NCI-H2196 treated with DMSO at 0.1 percent for 48 hours (cell line): Measurements from ENCODE around the gene THUMPD3.
A peak's percentile ranks its signal among the peaks of the same experiment; 100 is the strongest.

Source experiments
- DNase-seq: peaks from one replicate; lab custom pipeline; 2025; ENCODE audit not compliant: unreplicated experiment; lab: John Stamatoyannopoulos, UW

Gene THUMPD3

DNA sequence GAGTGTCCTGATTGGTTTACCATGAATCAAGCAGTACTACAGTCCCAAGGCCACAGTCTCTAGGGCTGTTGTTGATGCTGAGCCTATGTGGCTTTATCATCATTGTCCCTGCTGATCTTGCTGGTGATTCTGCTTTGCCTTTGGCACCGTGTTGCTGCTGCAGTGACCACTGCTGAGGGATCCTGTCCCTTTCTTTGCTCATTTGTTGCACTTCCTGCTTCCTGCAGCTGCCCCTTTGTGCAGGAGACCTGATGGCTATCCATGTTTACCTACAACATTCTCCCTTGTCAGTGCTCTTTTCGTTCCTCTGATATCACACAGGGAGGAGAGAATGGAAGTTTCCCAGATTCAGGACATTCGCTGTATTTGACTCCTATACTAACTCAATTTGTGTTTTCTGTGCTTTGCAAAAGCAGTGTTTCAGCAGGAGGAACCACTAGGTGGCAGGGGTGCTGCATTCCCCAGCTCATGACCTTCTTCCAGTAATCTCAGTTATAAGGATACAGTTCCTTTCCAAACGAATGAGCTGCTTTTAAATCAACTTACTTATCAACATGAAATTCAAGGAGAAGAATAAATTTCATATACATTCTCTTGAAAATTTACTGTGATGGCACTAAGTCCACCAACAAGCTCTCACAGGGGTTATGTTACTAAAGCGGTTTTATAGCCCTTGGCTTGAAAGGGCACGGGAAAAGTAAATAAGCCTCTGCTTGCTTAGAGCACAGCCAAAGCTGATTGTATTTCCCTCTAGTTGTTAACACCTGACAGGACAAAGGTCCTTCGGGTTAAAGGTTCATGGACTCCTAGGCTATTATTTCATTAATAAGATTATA is 9.7 kb upstream of the THUMPD3 start:
- peak; percentile 63 for DNase-seq

DNA sequence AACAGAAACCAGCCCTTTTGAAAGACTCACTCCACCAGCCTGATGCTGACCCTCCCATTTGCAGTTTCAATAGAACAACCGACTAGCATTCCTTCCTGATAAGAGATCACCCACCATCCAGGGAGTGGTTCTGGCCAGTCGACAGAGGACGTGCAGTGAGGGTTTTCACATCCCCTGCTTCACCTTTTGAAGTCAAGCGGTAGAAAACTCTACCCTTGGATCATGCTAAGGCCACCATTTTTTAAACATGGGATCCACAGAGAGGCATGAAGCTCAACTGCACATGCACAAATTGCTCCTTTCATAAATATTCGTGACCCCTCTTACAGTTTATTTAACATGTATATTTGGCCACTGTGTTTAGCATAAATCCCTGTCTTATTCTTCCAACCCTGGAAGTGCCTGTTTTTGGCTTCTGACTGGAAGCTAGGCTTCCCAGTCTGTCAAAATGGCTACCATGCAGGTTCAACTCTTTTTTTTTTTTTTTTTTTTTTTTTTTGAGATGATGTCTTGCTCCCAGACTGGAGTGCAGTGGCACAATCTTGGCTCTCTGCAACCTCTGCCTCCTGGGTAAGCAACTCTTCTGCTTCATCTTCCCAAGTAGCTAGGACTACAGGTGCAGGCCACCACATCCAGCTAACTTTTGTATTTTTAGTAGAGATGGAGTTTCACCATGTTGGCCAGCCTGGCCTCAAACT is 1.0 kb upstream of the THUMPD3 start:
- DNase-seq = no peak

DNA sequence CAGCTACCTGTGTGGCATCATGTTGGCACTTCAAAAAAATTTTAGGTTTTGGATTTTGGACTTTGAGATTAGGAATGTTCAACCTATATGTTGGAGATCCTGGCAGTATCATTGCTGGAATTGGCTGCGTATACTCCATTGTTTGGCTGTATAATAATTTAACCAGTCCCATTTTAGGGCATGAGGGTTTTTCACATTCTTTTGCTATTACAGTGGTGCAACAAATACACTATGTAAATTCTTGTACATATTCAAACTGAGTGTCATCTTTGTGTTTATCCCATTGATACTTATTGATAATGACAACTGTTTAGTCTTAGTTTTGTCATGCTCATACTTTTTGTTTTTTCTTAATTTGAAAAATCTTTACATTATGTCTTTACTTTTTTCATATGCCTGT is 6.7 kb downstream of the THUMPD3 start:
- DNase-seq = no peak

DNA sequence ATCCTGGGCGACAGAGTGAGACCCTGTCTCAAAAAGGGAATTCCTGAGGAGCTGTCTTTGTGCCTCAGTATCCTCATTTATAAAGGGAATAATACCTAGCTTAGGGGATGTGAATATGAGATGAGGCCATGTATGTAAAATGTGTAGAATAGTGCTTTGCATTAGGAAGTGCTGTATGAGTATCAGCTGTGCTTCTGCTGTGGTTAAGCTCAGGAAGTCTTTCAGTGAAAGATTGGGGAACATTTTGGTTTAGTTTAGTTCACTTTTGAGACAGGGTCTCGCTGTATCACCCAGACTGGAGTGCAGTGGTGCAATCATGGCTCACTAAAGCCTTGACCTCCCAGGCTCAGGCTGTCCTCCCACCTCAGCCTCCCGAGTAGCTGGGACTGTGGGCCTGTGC is 10.6 kb downstream of the THUMPD3 start:
- no peak for DNase-seq

DNA sequence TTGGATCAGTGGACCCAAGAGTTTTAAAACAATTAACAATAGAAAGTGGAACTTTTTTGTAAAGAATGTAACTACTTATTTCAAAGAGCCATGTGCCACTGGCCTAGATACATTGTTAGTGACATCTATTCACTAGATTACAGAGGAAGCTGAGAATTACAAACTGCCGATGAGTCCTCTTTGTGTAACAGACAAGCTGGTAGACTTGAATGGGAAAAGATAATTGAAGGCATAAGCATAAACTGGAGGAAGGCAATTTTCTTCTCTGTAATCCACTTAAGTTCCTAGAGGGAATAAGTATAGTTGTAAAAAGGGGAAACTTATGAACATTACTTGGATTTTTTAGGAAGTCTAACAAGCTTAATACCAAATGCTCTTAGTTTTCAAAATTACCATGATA is 15.1 kb downstream of the THUMPD3 start:
- no peak for DNase-seq

DNA sequence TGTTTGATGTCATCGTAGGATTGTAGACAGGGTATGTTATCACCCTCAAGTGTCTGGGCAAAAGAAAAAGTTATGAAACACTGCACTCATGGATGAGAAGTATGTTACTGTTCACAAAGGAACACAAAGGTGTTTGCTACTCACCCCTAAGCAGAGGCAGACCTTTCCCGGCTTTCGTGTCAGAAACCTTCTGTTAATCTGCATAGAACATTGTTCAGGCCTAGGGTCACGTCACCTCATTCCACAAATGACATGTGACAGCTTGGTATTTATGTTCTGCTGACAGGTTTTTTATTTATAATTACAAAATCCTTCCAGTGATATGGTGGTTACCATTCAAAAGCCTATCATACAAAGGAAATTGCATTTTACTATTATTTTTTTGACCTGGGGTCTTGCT is 16.5 kb downstream of the THUMPD3 start:
- DNase-seq = no peak

DNA sequence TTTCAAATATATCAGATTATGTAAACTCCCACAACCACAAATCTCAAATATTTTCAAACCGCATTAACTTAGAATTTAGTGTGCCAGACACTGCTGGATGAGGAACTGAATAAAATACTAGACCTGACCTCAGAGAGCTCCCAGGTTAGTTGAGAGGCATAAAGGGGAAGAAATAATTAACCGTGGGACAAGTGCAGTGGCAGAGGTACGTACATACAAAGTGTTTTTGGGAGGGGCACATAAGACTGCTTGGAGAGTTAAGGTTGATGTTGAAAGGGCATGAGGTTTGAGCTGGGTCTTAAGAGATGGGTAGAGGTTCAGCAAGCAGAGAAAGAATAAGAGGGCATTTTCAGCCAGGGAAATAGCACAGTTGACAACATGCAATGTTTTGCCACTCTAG is 17.2 kb downstream of the THUMPD3 start:
- no peak for DNase-seq

DNA sequence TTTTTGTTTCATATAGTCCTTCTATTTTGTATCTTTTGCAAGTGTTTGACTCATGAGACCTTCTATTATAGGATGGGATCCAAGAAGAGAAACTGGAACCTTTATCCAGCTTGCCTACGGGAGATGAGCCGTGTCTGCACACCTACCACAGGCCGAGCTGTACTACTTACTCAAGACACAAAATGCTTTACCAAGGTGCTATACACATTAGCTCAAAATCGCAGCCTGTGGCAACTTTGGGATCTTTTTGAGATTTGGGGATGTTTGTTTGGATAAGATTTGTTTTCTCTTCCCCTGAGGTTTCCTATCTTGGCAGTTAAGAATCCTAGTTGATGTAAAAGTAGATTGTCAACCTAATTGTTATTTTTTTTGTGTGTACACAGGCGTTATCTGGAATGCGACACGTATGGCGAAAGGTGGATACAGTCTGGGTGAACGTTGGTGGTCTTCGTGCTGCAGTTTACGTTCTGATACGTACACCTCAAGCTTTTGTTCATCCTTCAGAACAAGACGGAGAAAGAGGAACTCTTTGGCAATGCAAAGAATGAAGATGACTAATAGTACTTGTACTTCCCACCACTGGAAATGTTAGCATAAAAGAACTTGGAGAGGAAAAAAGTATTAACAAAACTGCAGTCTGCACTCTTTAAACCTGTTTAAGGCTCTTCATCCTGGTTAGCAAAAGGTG is 21.4 kb downstream of the THUMPD3 start:
- DNase-seq = no peak

DNA sequence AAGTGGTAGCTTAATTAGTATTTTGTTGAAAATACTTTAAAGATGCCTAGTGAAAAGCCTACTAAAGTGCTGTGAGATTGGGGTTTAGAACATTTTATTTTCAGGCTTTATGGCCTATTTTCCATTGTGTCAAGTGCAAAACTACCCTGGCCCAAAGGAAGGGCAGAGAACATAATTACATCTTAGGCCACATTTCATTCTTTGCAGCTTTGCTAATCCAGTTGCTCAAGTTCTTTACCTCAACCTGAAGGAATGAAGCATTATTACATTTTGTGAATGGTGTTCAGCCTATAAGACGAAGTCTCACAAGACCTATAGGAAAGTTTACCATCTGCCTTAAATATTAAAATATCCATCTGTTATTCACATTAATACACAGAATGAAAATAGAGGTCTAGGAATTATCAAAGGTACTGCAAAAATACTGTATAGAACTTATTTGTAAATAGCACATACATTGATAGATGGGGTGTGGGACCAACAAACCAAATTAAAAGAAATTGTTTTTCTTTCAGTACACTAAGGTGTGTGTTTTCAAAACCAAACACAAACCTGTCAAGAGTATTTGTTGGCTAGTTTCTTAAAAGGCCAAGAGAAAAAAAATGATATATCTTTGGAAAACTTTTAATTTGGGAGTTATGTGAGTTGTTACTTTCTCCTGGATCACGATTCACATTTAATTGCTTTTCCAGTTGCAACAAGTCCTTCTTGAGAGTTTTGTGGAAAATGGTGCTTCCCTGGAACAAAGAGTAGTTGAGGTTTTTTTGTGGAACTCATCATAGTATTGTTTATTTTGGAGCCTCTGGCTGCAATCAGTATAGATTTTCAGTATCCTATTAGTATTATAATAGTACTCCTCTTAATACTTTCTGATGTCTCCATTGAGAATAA is 22.6 kb downstream of the THUMPD3 start:
- DNase-seq = no peak

DNA sequence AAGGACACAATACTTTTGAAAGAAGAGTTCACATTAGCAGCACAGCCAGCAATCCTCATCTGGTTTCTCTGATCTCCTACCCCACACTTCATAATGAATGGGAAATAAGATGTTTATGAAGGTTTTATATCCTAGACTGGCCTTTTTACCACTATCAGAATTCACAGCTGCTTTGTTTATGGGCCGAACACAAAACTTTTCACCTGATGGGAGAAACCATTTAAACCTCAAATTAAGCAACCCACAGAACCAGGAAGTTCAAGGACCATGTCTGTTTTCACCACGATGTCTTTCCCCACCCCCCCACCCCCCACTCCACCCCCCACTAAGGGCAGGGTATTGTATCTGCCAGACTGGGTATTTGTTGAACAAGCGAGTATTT is 23.2 kb downstream of the THUMPD3 start:
- DNase-seq = no peak

DNA sequence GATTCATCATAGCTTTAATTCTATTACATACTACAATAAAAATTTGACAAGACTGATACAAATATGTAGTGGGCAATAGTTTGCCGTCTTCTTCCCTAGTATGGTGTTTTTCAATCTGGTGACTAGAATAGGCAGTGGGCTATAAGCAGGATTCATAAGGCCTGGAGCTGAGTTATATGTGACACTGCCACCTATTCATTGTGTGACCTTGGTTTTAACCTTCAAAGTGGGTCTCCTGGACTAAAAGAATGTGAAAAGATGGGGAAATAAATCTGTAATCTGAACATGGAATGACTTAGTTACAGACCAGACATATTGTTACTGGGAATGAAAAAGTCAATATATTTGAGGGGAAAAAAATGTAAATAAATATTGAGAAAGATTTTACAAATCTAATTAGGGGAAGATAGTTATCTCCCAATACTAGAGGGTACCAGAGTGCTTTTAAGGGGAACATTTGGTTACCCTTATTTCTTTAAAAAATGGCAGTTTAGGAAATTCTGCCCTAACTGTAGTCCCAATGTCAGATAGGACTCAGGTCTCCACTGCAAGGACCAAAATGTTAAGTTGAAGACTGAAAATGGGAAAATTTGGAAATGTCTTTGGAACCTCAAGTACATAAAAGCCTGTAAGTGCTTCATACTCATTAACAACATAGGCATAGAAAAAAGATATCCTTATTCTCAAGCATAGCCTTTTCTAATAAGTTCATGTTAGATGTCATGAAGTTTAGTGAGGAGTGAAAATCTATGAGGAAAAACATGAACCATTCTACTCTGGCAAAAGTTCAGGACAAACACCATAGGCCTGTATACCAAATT is 23.9 kb downstream of the THUMPD3 start:
- no peak for DNase-seq

DNA sequence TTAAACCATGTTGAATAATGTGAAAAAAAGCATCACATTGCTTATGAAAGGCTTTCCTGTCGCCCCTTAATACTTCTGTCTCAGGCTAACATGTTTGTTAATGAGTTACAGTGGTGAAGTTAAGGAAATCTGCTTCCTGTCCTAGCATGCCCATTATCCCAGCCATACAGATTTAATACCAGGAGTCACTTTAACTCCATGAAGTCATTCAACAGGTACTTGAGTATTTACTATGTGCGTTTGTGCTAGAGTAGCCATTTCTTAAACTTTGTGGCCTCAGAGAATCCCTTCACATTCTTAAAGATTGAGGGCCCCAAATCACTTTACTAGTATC is 24.4 kb downstream of the THUMPD3 start:
- no peak for DNase-seq

DNA sequence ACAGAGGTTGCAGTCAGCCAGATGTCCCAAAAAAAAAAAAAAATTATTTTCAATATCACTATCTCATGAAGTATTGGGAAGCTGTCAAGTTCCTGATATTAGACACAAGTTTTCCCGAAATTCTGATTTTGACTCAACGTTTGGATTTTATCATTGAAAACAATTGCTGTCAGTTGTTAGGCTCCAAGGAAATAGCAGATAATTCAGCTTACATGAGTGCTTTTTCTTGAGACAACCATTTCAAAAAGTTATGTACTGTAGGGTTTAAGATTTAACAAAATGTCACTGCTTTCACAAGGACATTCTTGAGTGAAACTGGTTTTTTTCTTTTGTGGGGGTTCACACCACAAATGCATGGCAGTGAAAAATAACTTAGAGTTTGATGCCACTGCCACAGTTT is 25.3 kb downstream of the THUMPD3 start:
- DNase-seq = no peak

DNA sequence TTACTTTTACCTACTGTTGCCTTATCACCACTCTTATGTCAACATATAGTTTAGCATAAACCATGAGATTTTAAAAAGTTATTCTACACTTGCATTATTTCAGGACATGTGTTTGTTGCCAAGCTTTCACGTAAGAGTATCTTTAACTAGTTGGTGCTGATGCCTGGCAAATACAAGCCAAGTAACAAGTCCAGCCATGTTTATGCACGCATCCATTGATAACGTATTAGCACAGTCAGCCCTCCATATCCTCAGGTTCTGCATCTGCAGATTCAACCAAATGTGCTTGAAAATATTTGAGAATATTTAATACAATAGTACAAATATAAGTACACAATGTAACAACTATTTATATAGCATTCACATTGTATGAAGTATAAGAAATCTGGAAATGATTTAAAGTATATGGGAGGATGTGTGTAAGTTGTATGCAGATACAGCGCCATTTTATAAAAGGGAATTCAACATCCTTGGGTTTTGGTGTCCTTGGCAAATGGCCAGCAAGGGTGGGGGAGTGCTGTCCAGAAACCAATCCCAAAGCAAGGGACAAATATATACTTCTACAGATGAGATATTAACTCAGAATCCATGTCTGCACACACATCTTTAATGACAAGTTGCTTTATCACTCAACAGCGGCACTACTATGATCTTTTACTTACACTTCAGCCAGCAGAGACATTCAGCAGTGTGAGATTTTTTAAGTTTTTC is 25.9 kb downstream of the THUMPD3 start:
- no peak for DNase-seq

DNA sequence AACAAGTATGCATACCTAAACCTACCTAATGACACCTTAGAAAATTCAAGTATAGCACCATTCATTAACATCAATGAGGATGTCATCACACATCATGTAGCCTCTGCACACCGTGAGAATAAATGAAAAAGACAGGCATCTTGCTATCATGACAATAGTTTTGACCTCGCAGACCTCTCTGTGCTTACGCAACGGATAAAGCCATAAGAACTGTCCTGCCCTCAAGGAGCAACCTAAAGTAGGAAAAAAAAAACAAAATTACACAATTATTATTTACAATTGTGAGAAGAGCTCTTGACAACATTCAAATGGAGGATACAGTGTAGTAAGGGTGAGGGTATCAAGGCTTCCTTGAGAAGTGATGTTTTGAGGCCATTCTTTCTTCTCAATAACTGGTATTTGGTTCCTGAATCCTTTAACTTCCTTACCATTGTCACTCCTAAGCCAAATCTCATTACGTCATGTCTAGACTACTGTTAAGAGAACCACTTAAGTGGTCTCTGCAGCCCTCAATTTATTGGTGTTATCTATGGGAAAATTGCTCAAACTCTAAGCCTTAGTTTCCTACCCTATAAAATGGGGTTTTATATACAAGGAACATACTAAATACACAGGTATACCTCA is 27.5 kb downstream of the THUMPD3 start:
- no peak for DNase-seq

DNA sequence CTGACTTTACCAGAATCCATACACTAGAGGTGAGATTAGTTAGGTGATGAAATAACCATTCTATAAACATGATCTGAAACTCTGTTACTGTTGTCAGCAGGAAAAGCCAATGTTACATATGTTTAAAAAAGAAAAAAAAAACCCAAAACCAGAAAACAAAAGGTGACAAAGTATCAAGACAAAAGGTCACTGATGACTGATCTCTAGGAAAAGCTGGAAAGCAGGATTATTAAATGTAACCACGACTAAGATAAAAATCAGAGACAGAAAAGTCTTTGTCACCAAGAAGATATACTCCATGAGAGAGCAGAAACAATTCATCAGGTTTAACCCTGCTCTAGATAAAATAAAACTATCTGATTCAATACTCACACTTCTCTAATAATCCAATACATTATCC is 29.2 kb downstream of the THUMPD3 start:
- DNase-seq = no peak

DNA sequence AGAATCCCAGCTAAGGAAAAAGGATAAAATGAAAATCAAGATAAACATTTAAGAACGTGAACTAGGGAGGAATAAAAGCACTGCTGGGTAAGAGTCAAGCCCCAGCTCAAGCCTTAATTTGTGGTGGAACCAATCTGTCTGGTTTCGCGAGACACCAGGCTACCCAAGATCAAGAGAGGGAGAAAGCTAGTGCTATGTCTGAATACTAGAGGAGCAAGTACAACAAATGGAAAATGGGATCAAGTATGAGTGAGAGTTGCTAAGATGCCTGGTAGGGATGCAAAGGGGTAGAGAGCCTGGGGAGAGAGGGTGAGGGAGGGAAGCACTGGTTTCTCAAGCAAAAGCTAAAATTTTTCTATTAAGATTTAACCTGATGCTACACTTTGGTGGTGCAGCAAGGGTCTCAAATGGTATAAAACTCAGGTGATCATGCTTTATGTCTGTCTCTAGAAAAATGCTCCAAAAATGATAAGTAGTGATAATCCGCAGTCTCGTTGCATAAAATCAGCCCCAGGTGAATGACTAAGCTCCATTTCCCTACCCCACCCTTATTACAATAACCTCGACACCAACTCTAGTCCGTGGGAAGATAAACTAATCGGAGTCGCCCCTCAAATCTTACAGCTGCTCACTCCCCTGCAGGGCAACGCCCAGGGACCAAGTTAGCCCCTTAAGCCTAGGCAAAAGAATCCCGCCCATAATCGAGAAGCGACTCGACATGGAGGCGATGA is 32.9 kb downstream of the THUMPD3 start:
- DNase-seq = no peak

DNA sequence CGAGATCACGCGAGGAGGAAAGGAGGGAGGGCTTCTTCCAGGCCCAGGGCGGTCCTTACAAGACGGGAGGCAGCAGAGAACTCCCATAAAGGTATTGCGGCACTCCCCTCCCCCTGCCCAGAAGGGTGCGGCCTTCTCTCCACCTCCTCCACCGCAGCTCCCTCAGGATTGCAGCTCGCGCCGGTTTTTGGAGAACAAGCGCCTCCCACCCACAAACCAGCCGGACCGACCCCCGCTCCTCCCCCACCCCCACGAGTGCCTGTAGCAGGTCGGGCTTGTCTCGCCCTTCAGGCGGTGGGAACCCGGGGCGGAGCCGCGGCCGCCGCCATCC is 33.4 kb downstream of the THUMPD3 start:
- peak; percentile 63 for DNase-seq
